Medulla oblongata (tissue), 1 donor: ENCODE data around the gene ADAMTS7.
A peak's percentile ranks its signal among the peaks of the same experiment; 100 is the strongest.
"Not testable (repeated sequence)": the region's sequence is repeated elsewhere in the genome, so short reads cannot be mapped to it uniquely, and the experiment has no call there.

ENCODE experiments used
- DNase-seq: peaks from one replicate; pipeline ENCODE4 v3.0.0-alpha.2; 2015; ENCODE audit errors: extremely low spot score

ADAMTS7 gene

DNA sequence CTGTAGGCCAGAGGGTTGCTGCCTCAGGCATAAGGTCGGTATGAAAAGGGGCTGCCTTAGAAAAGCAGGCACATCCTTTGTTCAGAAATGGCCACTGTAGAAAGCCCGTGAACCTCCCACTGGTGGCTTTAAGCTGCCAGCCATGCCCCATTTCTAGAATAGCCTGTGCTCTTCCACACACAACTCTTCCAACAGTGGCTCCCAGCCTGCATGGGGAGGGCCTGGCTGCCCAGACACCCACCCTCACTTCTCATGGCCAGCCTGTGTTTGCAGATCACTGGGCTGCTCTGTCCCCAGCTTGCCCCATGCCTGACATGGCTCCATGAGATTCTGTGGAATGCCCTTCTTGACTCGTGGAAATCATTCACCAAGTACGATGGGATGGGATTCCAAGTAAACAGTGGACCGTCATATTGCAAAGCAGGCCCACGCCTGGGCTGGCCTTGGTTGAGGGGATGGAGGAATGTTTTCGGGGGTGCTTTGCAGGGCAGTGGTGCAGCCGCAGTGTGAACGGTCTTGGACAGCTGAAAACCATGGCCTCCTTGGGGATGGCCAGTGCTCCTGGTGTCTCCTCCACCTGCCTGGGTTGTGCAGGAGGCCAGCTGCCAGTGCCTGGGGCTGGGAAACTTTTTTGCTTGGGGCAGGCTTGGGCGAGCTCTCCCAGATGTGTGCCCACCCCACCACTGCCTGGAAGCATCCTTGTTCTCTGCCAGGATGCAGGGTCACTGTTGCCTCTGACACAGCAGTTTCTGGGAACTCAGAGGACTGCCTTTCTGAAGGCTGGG is 57.3 kb downstream of the ADAMTS7 start:
- DNase-seq = not testable (repeated sequence)

DNA sequence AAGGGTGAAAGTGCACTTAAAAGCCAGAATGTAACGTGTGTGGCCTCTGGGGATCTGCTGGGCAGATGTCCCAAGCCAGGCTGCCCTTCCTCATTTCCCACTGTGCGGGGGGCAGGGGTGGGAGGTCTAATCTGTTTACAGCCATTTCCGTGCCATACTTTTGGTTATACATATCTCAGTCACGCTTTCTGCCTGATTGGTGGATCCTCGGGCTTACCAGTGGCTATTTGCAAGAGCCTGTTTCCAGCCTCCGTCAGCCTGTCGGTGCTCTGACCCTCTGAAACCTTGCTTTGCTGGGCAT is 58.0 kb downstream of the ADAMTS7 start:
- not testable (repeated sequence) for DNase-seq

DNA sequence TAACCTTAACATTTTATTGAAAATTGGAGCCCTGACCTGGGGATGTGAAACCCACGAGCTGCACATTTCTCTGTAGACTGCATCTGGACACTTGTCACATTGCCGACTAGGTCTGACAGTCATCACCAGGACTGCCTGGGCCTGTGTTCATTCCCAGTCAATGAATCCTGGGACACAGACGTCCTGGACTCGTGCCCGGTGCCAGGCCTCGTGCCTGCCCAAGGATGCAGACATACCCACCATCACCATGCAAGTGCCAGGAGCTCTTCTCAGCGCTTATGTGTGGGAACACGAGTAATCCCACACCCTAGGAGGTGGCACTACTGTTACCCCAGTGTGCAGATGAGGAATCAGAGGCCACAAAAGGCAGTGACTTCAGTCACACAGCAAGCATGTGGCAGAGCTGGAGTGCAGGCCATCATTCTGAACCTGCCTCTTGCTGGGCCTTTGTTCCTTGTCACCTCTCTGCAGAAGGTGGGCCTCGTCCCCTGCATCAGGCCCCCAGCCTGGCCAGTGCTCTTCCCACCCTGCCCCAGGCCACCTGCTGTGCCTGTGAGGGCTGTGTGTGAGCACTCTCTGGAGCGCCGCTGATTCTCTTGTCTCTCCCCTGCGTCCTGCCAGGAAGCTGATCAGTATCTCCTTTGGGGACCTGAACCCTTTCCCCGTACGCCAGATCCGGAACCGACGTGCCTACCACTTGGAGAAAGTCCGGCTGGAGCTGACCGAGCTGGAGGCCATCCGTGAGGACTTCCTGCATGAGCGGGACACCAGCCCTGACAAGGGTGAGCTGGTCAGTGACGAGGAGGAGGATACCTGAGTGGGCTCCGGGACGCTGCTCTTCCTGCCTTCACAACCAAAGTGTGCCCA is 58.5 kb downstream of the ADAMTS7 start:
- no peak for DNase-seq

DNA sequence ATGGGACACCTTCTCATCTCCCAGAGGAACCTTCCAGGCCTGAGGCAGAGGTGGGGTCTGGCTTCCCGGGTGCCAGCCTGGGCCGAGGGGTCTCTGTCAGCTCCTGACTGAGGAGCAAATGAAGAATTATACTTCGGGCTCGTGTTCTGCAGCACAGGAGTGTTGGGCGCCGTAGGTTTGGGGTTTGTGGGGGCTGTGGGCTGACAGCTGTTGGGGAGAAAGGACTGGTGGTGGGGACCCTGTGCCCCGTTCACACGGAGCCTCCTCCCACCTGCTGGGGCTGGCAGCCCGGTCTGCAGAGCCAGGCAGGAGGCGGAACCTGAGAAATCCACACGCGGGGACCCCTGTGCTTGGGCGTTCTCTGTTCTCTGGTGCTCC is 59.7 kb downstream of the ADAMTS7 start:
- DNase-seq = no peak

DNA sequence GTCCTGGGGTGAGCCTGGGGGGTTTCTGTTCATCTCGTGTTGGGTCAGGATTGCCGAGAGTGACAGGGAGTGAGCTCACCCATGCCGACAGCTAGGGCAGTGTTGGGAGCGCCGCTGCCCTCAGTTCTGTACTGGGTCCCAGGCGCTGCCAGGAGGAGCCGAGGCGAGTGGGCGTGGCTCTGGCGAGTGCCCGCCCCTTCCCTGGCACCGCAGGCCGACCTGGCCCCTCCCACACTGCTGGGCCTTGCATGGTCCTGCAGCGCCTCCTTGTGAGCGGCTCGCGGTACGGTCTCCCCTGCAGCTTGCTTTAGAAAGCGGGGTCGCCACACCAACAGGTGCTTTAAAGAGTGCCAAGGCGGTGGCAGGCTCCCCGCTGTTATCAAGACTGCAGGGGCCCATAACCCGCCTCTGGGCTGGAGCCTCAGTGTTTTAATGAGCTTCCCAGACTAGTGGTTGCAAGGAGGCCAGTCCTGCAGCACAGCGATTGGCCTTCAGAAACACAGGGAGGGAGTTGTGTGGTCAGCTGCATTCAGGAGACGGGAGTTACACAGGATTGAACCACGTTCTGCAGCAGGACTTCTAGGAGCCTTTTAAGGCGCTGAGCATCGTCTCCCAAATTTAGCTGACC is 60.2 kb downstream of the ADAMTS7 start:
- DNase-seq = peak; percentile 96

DNA sequence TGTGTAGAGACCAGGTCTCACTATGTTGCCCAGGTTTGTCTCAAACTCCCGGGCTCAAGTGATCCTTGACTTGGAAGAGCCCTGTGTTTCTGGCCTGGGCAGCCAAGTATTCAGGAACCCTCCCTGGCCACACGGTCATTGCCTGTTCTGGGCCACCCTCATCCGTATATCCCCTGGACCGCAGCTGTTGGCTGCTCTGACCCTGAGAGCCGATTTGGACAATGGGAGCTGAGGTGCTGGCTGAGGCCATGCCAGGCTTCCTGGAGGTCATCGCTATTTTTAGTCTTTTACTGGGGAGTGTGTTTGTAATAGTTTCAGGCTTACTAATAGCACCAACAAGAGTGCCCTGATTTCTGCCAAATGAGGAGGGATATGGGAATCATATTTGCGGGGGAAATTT is 60.7 kb downstream of the ADAMTS7 start:
- DNase-seq = no peak

DNA sequence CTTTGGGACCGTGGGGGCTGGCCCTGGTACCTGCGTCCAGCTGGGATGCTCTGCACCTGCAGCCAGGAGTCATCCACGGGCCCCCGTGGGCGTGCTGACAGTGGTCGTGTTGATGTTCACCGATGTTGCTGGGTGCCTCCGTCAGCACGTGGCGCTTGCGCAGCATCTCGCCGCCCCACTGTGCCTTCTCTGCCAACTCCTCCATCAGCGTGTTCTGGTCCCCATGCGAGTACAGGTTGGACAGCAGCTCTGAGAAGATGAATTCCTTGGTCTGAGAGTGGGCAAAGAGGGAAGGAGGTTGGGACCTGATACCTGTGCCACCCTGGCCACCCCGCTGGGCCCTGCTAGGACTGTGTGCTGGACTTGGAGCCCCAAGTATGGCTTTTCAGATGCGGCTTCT is 61.4 kb downstream of the ADAMTS7 start:
- no peak for DNase-seq

DNA sequence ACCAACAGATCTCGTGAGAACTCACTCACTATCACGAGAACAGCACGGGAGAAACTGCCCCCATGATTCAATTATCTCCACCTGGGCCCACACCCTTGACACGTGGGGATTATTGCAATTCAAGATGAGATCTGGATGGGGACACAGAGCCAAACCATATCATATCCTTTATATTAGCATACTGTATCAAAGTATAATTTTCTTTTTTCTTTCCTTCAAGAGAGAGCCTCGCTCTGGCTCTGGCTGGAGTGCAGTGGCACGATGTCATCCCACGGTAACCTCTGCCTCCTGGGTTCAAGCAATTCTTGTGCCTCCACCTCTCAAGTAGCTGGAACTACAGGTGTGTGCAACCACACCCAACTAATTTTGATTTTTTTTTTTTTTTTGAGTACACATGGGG is 63.4 kb downstream of the ADAMTS7 start:
- not testable (repeated sequence) for DNase-seq

DNA sequence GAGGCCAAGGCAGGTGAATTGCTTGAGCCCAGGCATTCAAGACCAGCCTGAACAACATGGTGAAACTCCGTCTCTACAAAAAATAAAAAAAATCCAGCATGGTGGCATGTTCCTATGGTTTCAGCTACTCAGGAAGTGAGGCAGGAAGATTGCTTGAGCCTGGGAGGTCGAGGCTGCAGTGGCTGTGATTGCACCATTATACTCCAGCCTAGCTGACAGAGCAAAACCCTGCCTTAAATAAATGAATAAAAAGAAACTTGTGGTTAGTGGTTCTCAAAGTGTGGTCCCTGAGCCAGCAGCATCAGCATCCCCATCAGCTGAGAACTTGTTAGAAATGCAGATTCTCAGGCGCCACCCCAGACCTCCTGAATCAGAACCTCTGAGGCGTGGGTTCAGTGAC is 69.6 kb downstream of the ADAMTS7 start:
- DNase-seq = not testable (repeated sequence)

DNA sequence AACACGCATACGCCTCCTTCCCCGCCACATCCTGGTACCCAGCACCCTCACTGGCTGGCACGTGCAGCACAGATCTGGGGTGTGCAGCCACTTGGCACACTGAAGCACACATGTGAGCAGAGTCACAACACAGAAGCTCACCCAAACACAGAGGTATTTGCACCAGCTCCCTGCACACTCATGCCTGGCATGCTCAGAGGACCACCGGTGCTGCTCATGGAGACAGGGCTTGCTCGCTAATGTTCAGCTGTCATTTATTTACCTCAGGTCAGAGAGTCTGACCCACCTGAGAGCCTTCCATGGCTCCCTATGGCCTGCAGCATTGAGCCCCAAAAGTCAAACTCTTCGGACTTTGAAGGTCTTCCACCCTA is 70.4 kb downstream of the ADAMTS7 start:
- no peak for DNase-seq

DNA sequence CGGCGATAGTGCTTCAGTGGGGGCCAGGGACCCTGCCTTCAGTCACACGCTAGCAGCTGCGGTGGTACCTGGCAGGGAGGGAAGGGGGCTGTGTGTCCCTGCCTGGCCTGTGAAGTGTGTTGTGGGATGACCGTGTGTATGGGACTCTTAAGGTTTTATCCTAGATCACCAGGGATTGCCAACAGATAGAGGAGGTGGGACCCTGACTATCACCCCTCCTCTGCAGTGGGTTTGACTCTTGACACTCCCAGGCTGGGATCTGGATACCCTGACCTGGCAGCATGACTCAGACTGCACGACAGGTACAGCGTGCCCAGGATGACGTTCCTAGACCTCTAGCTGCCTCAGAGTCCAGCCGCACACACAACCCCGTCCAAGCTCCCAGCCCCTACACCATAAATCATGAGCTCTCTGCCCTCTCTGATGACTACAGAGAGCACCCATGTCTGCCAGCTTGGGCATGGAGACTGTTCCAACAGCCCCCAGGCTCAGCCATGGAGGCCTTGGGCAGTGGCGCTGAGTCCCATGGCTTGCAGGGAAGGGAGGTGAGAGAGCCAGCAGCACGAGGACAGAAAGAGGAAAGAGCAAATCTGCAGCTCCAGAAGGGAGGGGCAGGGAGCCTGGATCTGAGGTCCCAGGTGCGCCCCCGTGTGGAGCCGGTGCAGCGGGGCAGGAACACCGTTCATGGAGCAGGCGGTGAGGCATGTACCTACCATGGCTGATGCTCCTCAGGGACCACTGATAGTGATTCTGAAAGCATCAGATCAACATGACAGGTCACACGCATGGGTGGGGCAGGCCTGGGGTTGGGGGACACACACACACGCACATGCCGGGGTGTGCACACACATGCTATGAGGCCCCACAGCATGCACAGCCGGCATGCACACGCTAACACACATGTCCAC is 71.0 kb downstream of the ADAMTS7 start:
- DNase-seq = no peak

DNA sequence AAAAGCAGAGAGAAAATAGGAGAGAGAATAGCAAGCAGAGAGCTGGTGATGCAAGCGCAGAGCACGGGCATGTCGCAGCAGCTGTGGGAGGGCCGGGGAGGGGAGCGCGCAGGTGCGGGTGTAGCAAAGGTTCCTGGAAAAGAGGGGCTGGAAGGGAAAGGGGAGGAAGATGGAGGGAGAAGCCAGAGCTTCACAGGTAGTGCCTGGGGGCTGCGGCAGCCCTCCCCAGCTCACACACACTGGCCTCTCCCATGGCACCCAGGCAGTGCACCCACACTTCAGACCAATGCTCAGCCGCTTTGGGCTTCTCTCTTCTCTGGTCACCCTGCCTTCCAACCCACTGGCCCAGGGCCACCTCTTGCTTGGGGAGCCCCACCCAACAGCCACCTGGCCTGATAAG is 72.1 kb downstream of the ADAMTS7 start:
- no peak for DNase-seq

DNA sequence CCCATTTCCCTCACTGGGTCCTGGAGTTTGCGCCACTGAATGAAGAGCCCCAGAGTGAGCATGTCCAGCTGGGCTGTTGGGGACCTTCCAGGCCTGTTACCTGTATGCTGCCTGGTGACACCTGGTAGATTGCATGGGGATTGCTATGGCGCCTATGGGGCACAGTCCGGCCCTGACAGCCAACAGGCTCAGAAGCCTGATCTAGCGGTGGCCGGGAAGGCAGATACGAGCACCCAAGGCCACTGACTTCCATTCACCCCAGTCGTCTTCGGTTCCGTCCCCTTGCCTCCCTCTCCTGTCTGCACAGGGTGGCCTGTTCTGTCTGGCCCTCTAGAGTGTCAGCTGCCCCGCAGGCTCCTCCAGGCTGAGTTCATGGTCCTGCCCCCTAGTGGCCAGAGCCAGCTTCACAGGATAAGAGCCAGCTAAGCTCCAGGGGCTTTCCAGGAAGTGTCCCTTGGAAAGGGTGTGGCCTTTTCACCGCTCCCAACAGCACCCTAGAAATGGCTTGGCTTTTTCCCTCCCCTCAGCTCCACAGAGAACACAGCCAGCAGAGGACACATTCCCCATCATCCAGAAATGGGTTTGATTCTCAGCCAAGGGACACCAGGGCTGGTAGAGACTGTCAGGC is 73.2 kb downstream of the ADAMTS7 start:
- DNase-seq = not testable (repeated sequence)

DNA sequence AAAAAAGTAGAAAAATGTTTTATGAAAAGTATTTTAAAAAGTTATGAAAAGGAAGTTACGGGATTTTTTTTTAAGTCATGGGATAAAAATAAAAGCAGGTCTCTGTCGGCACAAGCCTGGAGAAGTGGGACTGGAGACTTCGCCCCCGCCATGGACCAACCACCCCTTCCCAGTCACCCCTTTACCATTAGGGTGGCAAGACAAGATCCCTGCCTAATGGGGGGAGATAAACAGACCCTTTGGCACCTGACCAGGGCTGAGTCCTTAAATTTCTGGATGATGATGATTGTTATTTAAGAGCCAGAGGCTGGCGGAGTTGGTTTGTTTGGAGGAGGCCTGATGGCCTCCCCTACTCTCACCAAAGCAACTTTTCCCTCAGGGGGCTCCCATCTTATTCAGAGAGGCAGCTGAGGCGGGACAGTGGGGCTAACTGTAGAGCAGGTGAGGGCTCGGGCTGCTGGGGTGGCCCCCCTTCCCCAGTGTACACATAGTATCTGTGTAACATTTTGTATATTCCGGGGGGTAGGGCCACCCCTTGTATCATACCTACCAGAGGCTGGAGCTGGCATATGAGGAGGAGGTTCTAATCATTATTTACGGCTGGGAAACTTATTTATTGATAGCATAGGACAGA is 74.0 kb downstream of the ADAMTS7 start:
- DNase-seq = no peak

DNA sequence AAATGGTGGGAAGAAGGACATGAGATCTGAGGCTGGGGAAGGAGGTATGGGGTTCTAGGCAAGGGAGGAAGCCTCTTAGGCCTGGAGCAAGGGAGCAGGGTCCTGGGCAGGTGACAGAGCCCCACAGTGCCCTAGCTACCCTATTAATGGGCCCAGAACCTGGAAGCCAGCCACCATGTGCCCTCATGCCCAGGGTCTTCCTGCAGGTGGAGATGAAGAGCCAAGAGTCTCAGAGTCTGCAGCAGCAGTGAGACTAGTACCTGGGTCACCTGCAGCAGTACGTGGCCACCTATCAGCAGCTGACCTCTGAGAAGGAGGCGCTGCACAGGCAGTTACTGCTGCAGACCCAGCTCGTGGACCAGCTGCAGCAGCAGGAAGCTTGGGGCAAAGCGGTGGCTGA is 75.0 kb downstream of the ADAMTS7 start:
- DNase-seq = not testable (repeated sequence)

DNA sequence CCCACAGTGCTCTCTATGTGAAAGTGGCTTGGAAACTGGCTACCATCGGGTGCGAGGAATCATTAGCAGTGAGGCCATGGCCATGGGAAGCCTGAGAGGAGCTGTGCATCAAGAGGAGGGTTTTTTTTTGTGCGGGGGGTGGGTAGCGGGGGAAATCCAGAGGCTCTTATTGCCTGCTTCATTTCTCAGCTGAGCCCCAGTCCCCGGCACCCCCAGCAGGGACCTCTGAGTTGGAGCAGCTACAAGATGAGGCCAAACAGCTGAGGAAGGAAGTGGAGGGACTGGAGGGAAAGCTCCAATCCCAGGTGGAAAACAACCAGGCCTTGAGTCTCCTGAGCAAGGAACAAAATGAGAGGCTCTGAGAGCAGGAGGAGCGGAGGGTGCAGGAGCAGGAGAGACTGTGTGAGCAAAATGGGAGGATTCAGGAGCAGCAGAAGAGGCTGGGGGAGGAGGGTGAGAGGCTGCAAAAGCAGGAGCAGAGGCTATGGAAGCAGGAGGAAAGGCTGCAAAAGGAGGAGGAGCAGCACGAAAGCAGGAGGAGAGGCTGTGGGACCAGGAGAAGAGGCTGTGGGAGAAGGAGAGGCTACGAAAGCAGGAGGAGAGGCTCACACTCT is 76.7 kb downstream of the ADAMTS7 start:
- no peak for DNase-seq

DNA sequence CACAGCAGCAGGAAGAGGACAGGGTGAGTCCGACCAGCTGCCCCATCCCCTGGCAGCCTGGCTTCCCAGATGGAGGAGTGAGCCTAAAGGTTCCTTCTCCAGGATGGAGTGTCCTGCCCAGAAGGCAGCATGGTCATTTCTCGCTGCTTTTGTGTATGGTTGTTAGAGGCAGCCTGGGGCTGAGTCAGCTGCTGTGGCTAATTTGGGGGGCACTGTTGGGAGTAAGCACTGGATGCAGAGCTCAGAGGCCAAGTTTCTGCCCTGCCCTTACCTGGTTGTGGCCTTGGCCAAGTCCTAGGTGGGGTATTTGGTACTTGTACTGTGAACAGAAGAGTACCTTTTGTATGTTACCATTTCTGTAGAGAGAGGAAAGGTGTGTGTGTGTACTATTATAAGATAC is 78.6 kb downstream of the ADAMTS7 start:
- DNase-seq = no peak

DNA sequence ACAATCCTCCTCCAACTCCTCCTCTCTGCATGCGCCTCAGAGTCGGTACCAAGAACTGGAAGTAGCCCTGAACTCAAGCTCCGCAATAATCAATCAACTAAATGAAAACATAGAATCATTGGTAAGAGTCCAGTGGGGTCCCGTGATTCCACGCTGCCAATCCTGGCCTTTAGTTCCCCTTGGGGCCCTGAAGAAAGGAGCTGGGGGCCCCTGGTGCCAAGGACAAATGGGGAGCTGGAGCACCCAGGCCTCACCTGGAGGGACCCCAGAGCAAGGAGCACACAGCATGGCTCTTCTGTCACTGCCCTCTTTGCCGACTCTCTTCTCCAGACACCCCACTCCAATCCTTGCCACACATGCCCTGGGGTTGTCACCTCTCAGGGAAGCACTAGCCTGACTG is 80.3 kb downstream of the ADAMTS7 start:
- DNase-seq = no peak

DNA sequence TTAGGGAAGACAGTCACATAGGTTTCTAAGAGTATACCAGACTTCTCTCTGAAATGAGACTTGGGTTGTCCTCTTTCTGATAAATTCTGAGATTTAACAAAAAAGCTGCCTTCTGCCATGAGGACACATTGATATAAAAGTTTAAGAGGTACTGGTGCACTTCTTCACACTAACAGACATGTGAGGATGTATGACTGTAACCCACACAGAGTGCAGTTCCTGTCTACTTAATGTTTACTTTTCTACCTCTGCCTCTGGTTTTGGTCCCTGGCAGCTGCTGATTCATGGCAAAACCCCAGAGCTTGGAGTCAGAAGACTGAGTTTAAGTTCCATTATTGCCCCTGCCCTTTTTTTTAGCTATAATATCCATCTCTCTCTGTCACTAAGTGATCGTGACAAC is 82.8 kb downstream of the ADAMTS7 start:
- DNase-seq = not testable (repeated sequence)

DNA sequence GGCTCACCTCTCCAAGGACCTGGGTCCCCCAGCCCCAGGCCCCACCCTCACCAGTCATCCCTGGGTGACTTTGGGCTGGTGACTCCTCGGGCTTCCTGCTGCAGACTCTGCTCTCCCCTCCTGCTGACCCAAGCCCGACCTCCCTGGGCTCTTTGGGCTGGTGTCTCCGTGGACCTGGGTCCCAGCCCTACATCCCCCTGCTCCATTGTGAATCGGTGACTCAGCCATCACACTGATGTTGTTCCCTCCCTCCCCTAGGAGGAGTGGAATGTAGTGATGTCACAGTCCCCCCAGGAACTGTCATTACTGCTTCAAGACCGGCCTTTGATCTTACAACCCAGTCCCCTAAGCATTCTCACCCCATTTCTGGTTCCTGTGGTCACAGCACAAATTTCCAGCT is 83.7 kb downstream of the ADAMTS7 start:
- no peak for DNase-seq
